Activated T-cell treated with anti-CD3 and anti-CD28 coated beads for 4 hours (primary cell): ENCODE measurements around the gene RNF182.
A peak's percentile ranks its signal among the peaks of the same experiment; 100 is the strongest.
"Not testable (repeated sequence)": the region's sequence is repeated elsewhere in the genome, so short reads cannot be mapped to it uniquely, and the experiment has no call there.

Source experiments
- DNase-seq: peaks from one replicate; pipeline ENCODE4 v3.0.0-alpha.2; 2020

The RNF182 gene, protein sequence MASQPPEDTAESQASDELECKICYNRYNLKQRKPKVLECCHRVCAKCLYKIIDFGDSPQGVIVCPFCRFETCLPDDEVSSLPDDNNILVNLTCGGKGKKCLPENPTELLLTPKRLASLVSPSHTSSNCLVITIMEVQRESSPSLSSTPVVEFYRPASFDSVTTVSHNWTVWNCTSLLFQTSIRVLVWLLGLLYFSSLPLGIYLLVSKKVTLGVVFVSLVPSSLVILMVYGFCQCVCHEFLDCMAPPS

DNA sequence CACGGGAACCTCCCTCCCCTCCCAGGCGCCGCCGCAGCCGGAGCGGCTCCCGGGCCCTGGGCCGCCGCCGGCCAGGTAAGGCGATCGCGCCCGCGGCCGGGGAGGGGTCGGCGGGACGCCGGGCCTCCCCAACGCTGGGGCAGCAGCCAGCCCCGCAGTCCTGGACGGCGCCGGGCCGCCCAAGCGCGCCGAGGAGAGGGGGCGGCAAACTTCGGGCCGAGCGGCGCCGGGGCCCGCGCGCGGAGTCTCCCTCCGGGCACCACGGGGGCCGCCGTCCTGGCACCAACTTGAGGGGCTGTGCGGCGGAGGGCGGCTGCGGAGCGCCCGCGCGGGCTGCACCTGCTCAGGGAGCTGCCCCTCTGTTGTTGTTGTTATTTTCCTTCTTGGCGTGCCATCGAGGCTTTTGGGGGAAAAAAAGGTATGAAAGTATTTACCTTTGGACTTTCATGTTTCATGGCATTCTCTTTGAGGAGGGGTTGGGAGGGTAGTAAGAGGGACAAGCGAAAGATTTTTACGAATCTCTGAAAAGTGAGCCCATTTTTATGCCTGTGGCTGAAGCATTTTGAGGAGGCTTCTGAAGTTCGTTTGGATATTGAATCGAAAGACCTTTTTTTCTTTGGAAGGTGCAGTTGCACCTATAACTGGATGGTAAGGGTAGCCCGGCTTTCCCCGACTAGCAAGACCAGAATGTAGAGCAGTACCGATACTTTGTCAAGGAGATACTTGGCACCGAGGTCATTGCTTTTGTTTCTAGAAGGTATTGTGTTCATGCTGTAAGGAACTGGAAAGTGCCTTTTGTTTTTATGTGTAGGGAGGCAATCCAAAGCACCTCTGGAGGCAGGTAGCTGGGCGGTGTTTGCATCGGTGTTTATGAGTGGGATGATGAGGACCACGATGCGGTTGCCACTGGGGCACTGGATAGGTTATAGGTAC lies at the start of gene RNF182:
Gene RNF182 (plus strand): TSS at position 4 of the 933 bp plus-strand sequence. CDS start 52,168 bp downstream, outside the sequence.
- no peak for DNase-seq

DNA sequence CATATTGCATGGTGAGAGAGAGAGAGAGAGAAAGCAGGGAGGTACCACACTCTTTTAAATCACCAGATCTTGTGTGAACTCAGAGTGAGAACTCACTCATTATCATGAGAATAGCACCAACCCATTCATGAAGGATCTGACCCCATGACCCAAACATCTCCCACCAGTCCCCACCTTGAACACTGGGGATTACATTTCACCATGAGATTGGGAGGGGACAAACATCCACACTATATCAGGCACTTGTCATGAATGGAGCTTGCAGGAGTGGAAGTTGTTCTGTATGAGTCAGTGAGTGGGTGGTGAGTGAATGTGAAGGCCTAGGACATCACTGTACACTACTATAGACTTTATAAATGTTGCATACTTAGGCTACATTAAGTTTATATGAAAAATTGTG lies 47.7 kb upstream of the RNF182 start:
- no peak for DNase-seq

DNA sequence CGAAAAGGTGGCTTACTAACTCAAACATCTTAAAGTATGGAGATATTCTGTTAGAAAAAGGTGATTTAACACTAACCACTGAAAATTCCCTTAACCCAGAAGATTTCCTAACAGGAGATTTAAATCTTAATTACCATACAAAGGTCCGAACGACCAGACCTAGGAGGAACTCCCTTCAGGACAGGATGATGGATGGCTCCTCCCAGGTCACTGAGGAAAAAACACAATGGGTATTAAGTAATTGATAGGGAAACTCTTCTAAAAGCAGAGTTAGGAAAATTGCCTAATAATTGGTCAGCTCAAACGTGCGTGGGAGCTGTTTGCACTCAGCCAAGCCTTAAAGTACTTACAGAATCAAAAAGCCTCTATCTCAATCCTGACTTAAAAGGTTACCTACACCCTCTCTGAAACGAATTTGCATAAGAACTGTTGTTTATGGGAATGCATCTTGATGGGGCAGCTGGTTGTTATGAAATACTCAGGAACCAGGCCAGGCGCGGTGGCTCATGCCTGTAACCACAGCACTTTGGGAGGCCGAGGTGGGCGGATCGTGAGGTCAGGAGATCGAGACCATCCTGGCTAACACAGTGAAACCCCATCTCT lies 44.6 kb upstream of the RNF182 start:
- DNase-seq = not testable (repeated sequence)

DNA sequence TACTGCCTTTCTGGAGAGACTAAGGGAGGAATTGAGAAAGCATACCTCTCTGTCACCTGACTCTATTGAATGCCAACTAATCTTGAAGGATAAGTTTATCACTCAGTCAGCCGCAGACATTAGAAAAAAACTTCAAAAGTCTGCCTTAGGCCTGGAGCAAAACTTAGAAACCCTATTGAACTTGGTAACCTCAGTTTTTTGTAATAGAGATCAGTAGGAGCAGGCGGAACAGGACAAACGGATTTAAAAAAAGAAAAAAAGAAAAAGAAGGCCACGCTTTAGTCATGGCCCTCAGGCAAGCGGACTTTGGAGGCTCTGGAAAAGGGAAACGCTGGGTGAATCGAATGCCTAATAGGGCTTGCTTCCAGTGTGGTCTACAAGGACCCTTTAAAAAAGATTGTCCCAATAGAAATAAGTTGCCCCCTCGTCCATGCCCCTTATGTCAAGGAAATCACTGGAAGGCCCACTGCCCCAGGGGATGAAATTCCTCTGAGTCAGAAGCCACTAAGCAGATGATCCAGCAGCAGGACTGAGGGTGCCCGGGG lies 43.1 kb upstream of the RNF182 start:
- no peak for DNase-seq

DNA sequence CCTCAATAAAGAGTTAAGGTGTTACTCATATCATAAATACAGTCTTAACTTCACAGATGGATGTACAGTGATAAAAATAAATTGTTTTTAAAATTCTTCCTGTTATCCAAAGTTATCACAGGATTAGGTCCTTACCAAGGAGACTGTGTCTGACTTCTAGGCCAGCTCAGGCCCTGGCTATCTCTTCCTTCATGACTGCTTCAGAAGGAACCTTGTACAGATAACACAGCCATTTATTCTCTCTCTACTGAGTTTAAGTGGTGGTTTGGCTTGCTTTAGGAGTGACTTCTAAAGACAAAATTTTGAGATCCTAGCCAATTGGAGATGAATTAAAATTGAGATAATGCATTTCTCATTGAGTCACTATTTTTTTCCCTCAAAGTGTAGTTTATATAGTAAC lies 40.8 kb upstream of the RNF182 start:
- no peak for DNase-seq

DNA sequence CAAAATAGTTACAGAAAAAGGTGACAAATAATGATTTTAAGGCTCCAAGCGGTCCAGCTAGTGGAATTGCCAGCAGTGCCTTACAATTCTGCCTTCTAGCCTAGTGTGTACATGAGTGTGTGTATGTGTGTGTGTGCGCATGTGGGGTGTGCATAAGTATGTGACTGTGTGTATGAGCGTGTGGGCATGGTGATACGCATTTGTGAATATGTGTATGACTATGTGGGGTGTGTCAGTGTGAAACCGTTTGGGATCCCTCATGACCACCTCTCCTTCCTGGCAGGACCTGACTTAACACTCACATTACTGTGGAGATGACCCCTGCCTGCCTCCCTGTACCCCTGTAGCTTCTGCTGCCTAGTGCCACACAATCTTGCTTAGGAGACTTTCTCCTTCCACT lies 40.4 kb upstream of the RNF182 start:
- no peak for DNase-seq

DNA sequence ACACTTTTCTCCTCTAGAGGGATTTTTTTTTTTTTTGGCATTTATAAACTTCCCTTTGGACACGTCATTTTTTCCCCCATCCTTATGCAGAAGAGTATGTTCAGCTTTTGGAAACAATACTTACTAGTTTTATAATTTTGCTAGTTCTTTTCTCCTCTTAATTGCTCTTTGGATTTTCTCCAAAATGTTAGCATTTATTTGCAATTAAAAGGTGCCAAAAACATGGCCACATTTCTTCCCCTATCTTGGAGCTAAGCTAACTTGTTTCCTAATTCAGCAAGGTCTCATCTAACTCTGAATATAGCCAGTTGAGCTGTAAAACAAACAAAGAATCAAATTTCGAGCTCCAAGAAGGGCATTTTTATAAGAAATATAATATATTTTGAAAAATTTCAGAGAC lies 39.2 kb upstream of the RNF182 start:
- no peak for DNase-seq

DNA sequence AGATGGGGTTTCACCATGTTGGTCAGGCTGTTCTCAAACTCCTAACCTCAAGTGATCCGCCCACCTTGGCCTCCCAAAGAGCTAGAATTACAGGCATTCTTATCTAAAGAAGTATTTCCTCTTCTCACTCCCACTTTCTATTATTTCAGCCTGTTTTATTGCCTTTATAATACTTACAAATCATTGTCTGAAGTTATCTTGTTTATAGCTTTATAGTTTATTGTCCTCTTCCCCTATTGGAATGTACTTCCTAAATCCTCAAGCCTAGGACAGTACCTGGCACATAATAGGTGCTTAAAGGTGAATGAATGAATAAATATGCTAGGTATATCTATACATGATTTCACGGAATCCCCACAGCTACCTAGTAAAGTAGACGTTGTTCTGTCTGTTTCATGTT lies 37.8 kb upstream of the RNF182 start:
- DNase-seq = no peak

DNA sequence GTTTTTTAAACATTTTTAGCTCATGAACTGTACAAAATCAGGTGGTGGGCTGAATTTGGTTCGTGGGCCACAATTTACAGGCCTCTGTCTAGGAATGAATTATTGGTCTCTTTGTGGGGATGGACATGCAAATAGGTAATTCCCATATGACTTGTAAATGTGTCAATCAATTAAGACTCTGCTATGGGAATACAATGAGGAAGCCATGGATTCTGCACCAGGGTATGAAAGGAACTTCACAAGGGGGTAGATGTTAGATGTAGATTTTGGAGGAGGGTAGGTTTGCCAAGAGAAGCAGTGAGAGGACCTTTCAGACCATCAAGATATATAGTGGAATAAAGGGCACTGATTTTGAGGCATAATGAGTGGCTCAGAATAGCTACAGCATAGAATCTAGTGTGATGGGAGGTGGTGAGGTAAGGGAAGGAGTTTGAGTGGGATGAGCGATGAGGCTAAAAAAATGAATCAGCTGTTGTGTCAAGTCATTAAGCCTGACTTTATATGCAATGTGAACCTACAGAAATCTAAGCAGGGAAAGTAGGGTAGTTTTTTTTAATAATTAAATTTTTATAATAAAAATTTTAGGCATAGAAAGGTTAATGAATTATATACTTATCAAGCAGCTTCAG lies 32.6 kb upstream of the RNF182 start:
- no peak for DNase-seq

DNA sequence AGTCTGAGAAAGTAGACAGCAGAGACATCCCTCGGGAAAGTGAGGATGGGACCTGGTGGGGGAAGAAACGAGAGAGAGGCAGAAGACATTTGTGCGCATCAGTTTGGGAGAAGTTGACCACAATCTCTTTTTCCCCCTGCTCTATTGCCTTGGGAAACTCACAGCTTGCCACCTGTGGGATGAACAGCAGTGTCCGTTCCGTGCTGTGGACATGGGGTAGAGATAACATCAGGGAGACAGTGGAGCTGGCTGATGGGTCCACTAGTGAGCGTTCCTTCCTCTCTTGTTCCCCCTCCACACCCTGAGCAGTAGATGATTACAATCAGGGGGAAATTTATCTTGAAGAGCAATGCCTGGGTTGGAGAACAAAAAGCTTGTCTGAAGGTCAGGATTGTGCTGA lies 21.8 kb upstream of the RNF182 start:
- DNase-seq = no peak

DNA sequence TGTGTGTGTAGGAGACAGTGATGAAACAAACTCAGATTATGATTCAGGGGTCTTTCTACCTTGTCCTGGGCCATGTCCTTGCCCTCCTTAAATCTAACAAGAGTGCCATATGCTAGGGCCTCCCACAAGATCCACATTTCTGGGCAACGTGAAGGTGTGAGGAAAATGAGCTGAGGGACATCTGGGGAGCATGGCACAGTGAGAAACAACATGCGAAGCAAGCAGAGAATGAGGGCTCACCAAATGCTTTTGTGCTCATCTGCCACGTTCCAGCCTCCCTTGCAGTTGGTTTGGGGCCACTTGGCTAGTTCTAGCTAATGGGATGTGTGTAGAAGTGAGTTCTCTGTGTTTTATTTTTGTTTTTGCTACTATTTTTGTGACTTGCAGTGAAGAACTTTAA lies 21.4 kb upstream of the RNF182 start:
- no peak for DNase-seq

DNA sequence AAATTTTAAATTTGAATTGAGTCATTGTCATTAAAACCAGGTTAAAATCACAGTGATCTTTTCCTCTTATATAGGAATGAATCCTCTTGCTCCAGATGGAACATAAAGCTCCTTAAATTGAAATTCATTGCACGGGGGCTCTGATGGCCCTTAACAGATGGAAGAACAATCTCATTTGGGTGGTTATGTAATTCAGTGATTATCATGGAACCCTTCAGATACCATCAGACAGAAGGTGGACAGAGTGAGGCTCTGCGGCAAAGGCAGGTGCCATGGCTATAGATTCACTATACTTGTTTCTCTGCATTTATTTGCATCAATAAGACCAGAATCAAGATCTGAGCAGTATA lies 17.8 kb upstream of the RNF182 start:
- no peak for DNase-seq

DNA sequence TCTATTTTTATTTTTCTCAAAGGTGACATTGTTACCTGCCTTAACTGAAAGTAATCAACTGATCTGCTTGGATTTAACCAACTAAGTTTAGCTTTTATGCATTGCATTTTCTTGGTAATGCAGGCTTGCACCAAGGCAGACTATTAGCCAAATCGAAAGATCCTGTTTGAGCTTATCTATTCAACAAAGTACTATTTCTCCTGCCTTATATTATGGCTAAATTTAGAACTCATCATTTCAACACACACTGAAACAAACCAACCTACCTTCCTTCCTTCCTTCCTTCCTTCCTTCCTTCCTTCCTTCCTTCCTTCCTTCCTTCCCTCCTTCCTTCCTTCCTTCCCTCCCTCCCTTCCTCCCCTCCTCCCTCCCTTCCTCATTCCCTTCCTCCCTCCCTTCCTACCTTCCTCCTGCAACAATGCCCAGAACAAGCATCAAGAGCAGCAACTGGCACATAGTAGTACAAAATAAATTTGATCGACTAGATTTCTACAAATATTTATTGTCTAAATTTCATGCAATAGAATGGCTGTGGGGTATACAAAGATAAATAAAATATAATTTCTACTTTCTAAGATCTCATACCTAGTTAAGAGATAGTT lies 17.0 kb upstream of the RNF182 start:
- DNase-seq = no peak

DNA sequence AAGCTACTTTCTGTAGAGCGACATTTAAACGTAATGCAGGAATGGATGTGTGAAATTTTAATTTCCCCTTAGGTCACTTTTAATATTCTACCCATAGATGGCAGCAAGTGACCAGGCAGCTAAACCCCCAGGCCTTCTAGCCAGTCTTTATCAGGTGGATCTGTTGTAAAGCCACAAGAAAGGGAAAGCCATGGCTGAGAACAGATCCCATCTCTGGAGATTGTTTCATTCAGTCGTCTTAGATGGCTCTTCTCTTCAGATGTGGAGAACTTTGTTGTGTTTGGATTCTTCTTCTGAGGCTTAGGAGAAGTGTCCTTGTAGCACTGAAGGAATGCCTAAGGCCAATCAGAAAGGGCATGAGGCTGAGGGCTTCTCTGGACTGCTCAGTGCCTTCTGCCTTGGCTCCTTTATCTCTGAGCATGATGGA lies 15.8 kb upstream of the RNF182 start:
- DNase-seq = peak; percentile 24

DNA sequence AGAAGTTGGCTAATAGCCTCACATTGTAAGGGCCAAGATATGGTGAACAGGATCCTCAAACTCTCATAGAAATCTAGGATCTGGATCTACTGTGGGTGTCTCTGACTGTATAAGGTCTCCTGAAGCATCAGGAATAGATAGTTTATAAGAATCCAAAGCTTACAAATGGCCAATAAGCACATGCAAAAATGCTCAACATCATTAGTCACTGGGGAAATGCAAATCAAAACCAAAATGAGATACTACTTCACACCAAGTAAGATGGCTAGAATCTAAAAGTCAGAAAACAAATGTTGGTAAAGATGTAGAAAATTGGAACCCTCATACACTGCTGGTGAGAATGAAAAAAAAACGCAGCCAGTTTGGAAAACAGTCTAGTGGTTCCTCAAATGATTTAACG lies 14.3 kb upstream of the RNF182 start:
- DNase-seq = no peak

DNA sequence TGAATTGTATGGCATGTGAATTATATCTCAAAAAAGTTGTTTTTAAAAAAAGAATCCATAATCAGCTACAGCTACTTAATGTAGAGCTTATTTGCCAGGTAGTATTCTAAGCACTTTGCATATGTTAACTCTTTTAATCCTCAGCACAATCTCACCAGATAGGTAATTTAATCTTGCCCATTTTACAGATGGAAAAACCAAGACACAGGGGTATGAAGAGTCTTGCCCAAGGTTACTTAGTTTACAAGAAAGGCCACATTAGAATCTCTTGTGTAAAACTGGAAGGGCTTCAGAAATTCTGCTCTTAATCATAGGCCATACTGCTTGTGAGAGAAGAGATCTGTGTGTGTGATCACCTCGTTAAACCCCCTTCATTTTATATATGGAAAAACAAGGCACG lies 13.4 kb upstream of the RNF182 start:
- DNase-seq = no peak

DNA sequence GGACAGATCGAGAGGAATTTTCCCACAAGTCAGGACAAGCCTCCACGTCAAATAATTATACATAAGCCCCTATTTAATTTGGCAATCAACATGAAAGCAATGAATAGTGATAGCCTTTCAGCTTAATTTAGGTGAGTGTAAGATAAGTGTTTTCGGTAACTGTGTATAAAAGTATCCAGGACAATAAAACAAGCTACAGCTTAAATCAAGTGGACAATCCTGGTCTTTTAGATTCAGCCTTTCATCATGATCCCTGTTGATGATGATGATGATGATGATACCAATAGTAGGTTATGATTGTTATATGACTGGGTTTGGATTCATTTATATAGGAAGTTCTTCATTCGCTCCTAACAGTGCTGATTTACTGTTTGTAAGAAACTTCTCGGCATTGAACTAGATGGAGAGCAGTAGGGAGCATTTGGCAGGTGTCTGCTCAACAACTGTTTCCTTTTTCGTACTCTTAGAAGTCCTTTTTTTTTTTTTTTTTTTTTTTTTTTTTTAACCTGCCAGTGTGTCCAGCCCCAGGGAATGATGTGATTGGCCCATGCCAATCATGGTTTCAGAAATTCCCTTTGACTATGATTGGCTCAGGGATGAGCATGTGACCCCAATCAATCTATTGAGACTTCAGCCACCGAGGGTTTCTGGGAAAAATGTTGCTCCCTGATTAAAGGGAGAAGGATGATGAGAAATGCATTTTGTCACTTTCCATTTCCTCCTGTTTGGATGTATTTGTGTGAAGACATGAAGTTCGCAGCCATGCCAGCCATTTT lies 11.3 kb upstream of the RNF182 start:
- no peak for DNase-seq

DNA sequence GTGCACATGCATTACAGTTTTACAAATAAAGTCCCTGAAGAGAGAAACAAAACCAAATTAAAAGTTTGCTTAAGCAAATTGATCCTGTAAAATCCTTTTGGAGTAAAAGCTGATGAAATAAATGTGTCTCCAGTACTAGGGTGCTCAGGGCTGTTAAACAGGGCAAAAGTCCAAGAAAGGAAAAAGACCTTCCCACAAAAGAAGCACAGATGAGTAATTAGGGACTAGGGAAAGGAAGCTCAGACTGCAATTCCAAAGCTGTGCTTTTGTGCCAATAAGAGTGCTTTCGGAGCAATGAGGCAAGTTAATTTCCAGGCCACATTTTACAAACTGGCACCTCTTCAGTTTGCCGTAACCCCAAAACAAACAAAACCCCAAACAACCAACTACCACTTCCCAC lies 10.4 kb upstream of the RNF182 start:
- no peak for DNase-seq

DNA sequence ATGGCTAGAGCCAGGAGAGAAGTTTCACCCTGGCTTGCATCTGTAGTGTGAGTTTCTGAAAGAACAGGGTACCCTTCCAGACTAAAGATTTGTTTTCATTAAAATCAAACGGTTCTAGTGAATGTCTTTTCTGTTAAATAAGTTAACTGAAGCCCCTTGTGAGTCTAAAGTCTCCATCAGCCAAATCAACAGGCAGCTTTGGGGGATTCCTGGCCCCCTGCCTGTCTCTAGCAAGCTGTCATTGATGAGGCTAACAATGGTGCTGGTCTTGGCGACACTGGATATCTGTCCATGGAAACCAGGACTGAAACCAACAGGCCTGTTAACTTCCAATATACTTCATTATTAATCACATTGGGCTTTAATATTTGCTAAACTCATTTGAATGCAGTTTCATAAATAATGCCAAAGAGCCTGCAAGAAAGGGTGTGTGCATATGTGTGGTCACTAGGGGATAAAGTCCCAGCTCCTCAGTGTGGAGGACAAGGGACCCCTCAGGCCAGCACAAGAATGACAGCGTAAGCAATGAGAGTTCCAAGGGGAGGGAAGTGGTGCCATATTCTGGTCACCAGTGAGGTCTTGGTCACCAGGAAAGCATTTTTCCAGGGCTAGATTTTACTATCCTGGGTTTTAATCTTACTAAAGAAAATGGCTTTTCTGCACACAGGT lies 9.1 kb upstream of the RNF182 start:
- no peak for DNase-seq

DNA sequence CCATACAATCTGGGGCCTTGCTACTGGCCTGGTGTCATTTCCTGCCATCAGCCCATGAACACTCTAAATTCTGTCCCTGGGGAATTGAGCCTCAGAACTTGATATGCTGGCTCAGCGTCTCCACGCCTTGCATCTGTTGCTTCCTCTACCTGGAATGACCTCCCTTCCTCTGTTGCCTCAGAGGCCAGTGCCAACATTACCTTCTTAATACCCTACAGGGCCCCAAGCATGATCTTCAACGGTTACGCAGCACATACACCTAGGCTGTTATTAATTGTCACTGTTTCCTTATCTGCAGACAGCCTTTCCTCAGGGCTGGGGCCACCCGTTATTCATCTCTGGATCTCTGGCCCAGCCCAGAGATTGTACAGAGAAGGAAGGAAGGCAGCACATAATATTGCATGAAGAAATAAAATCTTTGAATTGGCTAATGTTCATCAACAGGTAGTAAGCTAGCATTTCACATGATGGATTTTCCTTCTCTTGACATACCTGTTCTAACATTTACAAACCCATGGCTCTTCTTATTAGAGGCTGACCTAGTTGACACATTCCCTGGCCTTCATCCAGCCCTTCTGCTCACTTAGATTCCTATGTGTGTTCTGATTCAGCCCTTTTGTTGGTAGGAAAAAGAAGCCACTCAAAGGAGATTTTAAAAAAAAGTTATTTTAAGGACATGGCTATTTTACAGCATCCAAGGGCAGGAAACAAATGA lies 8.4 kb upstream of the RNF182 start:
- DNase-seq = no peak

DNA sequence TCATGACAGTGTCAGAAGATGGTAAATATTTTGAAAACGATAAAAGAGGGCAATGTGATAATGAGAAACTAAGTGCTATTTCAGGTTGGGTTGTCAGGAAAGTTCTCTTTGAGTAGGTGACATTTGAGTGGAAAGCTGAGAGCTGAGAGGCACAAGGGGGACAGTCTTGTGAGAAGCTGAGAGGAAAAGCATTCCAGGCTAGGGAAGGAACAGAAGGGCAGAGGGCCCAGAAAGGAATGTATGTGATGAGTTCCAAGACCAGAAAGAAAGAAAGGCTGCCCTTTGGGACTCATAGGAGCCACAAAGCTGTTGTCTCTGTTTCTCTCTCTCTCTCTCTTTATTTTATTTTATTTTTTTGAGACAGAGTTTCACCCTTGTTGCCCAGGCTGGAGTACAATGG lies 7.6 kb upstream of the RNF182 start:
- no peak for DNase-seq
